ENCODE results near the gene ATP6V0C.

- TF ChIP-seq CTCF (IDR thresholded peaks at IDR 0.05; ENCODE audit: poor library complexity, severe bottlenecking) (no peak), MXI1 (conservative IDR thresholded peaks at IDR 0.05; ENCODE audit: poor library complexity, severe bottlenecking) (no peak), POLR2AphosphoS5 (IDR thresholded peaks at IDR 0.05) (no peak), EP300 (conservative IDR thresholded peaks at IDR 0.05; ENCODE audit: poor library complexity, severe bottlenecking) (no peak), EZH2 (IDR thresholded peaks at IDR 0.05; ENCODE audit: borderline replicate concordance, insufficient read depth, low read length, poor library complexity, severe bottlenecking) (no peak), REST (IDR thresholded peaks at IDR 0.05; ENCODE audit: borderline replicate concordance) (no peak)
Measured at GRCh38 chr16:2505695-2506094, 8.1 kb upstream of the ATP6V0C start.

Measured in neural cell (in vitro differentiated cells).